ENCODE measurements around the gene CACNA2D1. TPM values are rescaled to one million over a fixed set of nuclear protein-coding genes. Genes with fewer than 3 reads are reported as not detected.

The CACNA2D1 gene
- total and polyA plus RNA-seq, 8 donors, result 10.7 to 20.8 (median 16.6) TPM

GRCh38 chr7:82455295-82455694, 11.7 kb upstream of the CACNA2D1 start:
- Histone ChIP-seq H3K27ac (no peak overlapping the region), H3K27me3 (no peaks in the 10 kb centered on the region), H3K9me3 (no peaks in the 10 kb centered on the region), H3K36me3 (no peaks in the 10 kb centered on the region), H3K4me1 (no peaks in the 10 kb centered on the region), H3K4me3 (no peak overlapping the region)
- no peak for ATAC-seq
- intact Hi-C loops (cut with DNase I), result no loop called here
- TF ChIP-seq CTCF (IDR thresholded peaks at IDR 0.05), result no peak
- no peak for DNase-seq

- H3K36me3 ChIP-seq, result no peaks in the 10 kb centered on the region
- DNase-seq (no peak), ATAC-seq (no peak)
These were observed 7.2 kb upstream of the CACNA2D1 start for GRCh38 chr7:82450759-82451158.

GRCh38 chr7:82449910-82450309, 6.3 kb upstream of the CACNA2D1 start:
- no peak for DNase-seq
- Histone ChIP-seq H3K27me3 (peaks cover 0 to 30% of the 10 kb centered on the region in 2 donors), H3K4me1 (no peaks in the 10 kb centered on the region), H3K9me3 (no peaks in the 10 kb centered on the region), H3K4me3 (no peak overlapping the region), H3K27ac (no peak overlapping the region), H3K36me3 (no peaks in the 10 kb centered on the region)
- no peak for ATAC-seq
- intact Hi-C loops (cut with DNase I), result no loop called here
- TF ChIP-seq CTCF (IDR thresholded peaks at IDR 0.05), result no peak

More at GRCh38 chr7:82450759-82451158, 7.2 kb upstream of the CACNA2D1 start:
- intact Hi-C loops (cut with DNase I), result no loop called here
- no peaks in the 10 kb centered on the region for H3K4me1 ChIP-seq
- peaks cover 0 to 21% of the 10 kb centered on the region in 2 donors for H3K27me3 ChIP-seq
- no peak overlapping the region for H3K27ac ChIP-seq
- no peaks in the 10 kb centered on the region for H3K9me3 ChIP-seq
- H3K4me3 ChIP-seq, result no peak overlapping the region
- no peak for TF ChIP-seq CTCF (IDR thresholded peaks at IDR 0.05)

- TF ChIP-seq CTCF (IDR thresholded peaks at IDR 0.05), result no peak
- Histone ChIP-seq H3K4me1 (peaks cover 0 to 9% of the 10 kb centered on the region in 2 donors), H3K9me3 (no peaks in the 10 kb centered on the region), H3K27me3 (peaks cover 0 to 60% of the 10 kb centered on the region in 2 donors), H3K27ac (no peak overlapping the region), H3K4me3 (no peak overlapping the region), H3K36me3 (no peaks in the 10 kb centered on the region)
- DNase-seq (no peak), ATAC-seq (no peak)
- intact Hi-C loops (cut with DNase I), result no loop called here
These were observed 3.3 kb upstream of the CACNA2D1 start for GRCh38 chr7:82446897-82447296.

GRCh38 chr7:82445271-82445670, 1.7 kb upstream of the CACNA2D1 start:
- H3K27me3 ChIP-seq, result peaks cover 0 to 76% of the 10 kb centered on the region in 2 donors
- no peak overlapping the region for H3K4me3 ChIP-seq
- H3K4me1 ChIP-seq, result peaks cover 0 to 9% of the 10 kb centered on the region in 2 donors
- intact Hi-C loops (cut with DNase I), result no loop called here
- H3K36me3 ChIP-seq, result no peaks in the 10 kb centered on the region
- no peak overlapping the region for H3K27ac ChIP-seq
- no peak for DNase-seq
- TF ChIP-seq CTCF (IDR thresholded peaks at IDR 0.05), result no peak
- no peaks in the 10 kb centered on the region for H3K9me3 ChIP-seq
- no peak for ATAC-seq
